GM23248 (cell line): ENCODE results near the gene LRP6.

Source experiments
- EZH2 ChIP-seq: fragments of 200-600 bp; sonication (generic); IDR thresholded peaks from 2 replicates; pipeline ENCODE4 v1.6.1; 2018; ENCODE audit warnings: antibody characterized with exemption, mild to moderate bottlenecking; ENCODE audit not compliant: insufficient read depth, poor library complexity, severe bottlenecking
- EZH2phosphoT487 ChIP-seq: fragments of 200-600 bp; sonication (generic); IDR thresholded peaks from 2 replicates; pipeline ENCODE4 v1.6.1; 2018; ENCODE audit warnings: antibody characterized with exemption, moderate library complexity, mild to moderate bottlenecking, low read depth; ENCODE audit not compliant: insufficient read depth

DNA sequence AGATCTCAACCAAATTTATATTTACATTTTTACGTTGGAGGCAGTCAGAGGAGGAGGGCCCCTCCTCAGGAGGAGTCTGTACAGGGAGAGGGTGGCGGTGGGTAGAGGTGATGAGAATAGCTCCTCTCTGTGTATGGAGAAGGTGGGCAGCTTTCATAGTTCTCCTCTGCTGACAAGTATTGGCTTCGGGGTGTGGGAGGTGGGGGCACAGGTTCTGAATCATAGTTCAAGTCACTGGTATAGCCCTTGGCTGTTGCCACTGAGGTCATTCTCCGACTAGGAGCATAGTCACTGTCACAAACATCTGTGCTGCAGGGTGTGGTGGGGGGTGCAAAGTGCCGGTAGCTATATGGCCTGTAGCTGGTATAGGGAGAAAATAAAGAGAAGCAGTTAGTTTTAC is 145.8 kb downstream of the LRP6 start:
- TF ChIP-seq EZH2phosphoT487 (no peak), EZH2 (no peak)
